HG03521 (cell line): Measurements from ENCODE around the gene OR2AG2.
"Not testable (repeated sequence)": the region's sequence is repeated elsewhere in the genome, so short reads cannot be mapped to it uniquely, and the experiment has no call there.

ENCODE experiments used
- ATAC-seq: cut with Tn5 transposase; IDR thresholded peaks from one replicate; pipeline ENCODE4 v1.9.1; 2021; ENCODE audit warnings: mild to moderate bottlenecking, moderate library complexity; ENCODE audit not compliant: unreplicated experiment

OR2AG2 gene

DNA sequence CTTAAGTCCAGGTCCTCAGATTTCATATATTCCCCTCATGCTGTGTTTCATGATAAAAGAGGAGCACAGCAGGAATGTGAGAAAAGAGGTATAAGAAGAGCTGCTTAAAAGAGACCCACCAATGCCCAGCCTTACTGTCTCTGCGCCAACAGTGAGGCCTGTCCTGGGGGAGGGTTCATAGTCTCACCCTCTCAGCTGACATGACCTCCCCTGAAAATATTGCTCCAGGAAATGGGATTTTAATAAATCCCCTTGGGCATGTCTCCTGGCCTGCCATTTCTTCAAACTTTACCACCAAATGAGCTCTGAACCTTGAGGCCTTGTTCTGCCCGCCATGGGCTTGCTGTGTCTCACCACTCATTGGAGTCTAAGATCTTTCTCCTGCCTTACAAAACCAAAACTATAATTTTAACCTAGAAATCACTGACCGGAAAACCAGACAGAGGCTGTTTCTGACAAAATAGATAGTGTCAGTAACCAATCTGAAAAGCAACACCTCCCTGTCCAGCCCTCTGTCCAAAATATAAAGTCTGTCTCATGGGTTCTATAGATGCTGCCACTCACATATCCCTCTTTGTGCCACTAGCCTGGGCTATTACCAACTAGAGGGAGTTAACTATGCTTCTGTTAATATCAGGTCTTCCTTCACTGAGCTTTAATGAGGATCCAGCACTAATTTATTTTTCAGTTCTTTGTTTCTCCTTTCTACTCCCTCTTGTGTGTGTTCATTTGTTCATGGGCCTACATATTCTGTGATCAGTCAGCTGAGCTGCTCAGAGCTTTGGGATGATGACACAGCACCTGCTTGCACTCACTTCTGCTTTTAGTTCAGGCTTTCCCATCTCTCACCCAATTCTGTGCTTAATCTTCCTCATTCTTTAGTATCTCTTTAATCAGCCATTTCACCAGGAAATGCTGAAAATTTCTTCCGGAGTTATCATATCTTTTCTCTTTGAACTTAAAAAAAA is at the start of gene OR2AG2:
Gene OR2AG2, minus strand, starts transcription at position 51 of the 968 bp plus-strand sequence. CDS start 3,019 bp downstream, outside the sequence.
- ATAC-seq, result peak; percentile 86

- ATAC-seq, result no peak
These were observed 47.2 kb upstream of the OR2AG2 start for GRCh38 chr11:6818967-6819366.

GRCh38 chr11:6817694-6818093 is 45.9 kb upstream of the OR2AG2 start:
- ATAC-seq, result no peak

GRCh38 chr11:6813656-6814055 is 41.9 kb upstream of the OR2AG2 start:
- no peak for ATAC-seq

- peak; percentile 79 for ATAC-seq
These were observed 40.7 kb upstream of the OR2AG2 start for GRCh38 chr11:6812390-6813005.

GRCh38 chr11:6801075-6801474 is 29.3 kb upstream of the OR2AG2 start:
- ATAC-seq, result not testable (repeated sequence)

- no peak for ATAC-seq
These were observed 27.6 kb upstream of the OR2AG2 start, which contains the start of gene OR6A2 for GRCh38 chr11:6799402-6799801. OR6A2 (minus strand) TSS chr11:6799689; CDS start chr11:6795708, 3,981 bp downstream.

- ATAC-seq, result no peak
These were observed 22.9 kb upstream of the OR2AG2 start for GRCh38 chr11:6794639-6795038.

DNA sequence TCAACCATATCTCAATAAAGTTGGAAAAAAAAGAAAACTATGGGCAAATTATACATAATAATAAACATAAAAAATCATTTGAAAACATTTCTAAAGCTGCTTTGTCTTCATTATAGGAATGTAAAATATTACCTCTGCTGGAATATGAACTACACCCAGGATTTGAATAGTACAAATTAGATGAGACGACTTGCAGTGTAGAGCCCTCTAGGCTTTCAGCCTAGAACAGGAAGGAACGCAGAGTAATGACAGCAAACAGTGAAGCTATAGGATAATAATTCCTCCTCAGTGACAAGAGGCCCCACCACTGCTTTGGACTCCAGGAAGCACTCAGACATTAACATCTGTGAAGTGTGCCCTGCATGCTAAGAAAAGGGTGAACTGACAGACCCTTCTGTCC is 18.8 kb upstream of the OR2AG2 start:
- no peak for ATAC-seq

DNA sequence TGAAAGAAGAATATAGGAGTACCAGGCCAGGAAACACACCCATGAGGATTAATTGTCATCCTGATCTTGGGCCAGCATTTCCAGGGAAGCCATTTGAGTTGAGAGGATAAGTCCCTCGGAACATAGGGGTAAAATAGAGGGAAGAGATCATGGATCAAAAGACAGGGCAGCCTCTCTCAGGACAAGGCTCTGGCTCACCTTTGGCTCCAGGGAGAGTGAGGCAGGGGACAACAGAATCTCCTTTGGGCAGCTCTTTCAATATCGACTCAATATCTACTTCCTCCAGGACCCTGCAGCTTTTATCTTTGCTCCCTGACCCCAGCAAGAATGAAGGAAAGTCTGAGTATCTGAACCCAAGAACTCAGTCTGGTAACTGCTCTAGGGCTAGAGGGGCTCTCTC is 10.9 kb upstream of the OR2AG2 start, which contains the start of gene OR2AG1:
Gene OR2AG1, plus strand, starts transcription at position 301 of the 400 bp plus-strand sequence. CDS start 2,018 bp downstream, outside the sequence.
- no peak for ATAC-seq

DNA sequence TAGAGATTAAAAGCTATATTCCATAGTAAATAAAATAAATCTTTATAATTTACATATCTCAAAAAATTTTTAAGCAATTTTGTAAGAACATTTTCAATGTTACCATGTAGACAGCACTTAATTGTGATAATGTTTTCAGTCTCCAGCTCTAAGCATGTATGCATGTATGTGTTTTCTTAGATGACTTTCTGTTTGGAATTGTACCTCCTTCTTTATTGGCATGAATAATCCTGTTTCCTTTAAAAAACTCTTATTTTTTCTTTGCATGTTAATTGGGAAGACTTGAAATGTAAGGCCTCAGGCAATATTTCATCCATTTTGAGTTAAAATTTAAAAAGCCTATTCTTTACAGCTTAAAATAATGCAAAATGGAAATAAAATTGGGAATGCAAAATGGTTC is 9.1 kb upstream of the OR2AG2 start:
- ATAC-seq, result no peak

- no peak for ATAC-seq
These were observed 6.7 kb upstream of the OR2AG2 start for GRCh38 chr11:6778518-6778917.

- peak; percentile 77 for ATAC-seq
These were observed 14.3 kb downstream of the OR2AG2 start for GRCh38 chr11:6757373-6757967.

DNA sequence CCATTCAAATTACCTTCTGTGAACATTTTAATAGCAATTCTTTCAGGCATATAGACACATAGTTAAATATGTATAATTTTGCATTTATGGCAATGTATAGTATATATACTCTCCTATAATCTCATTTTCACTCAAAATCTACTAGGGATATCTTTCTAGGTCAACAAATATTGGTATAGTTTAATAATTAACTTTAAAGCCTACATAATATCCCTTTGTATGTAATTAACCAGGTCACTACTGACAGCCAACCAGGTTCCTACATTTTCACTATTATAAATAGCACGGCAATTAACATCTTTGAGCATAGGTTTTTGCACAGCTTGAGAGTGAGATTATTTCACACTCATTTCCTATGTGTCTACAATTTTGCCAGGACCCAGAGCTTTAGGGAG is 15.8 kb downstream of the OR2AG2 start:
- ATAC-seq, result no peak

DNA sequence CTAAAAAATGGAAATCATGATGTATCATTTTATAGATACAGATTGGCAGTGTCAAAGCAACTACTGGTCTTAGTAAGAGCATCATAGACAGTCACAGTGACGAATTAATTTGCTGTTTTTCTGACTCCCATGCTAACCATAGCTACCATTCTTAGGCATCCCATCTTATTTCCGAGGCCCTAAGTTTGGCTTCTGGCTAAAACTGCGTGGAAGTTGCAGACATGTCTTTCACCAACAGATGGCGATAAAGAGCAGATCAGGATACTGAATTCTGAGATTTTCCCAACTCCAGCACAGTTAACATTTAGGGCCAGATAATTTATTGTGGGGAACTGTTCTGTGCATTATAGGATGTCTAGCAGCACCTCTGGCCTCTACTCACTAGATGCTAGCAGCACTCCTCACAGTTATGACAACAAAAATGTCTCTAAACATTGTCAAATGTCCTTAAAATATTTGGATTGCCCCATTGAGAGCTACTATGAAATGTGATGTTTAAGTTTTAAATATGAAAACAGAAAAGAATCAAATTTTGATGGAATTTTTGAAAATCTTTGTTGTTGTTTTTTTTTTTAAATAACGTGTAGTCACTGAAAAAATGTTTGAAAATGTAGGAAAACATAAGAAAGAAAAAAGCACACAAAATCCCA is 16.3 kb downstream of the OR2AG2 start:
- no peak for ATAC-seq

DNA sequence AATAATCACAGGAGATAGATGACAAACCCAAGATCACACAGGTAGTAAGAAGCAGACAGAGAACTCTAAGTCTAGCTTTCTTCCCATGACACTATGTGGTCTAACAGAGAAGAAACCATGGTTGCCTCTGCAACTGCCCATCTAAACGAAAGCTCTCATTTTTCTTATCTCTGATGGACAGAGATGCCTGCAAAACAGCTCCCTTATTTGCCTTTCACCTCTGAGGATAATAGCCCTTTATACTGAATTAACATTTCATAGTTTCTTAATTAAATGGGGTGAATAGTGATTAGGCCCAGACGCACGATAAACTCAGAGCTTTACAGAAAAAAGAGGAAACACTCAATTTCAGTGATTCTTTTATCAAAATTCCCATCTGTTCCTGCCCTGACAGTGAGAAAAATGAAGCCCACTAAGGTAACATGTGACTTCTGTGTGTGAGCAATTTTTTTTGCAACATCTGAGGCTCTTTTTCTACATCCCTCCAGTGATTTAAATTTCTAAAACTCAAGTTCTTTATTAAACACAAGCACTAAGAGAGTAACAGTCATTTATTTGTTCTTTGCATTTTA is 24.6 kb downstream of the OR2AG2 start:
- ATAC-seq, result no peak

DNA sequence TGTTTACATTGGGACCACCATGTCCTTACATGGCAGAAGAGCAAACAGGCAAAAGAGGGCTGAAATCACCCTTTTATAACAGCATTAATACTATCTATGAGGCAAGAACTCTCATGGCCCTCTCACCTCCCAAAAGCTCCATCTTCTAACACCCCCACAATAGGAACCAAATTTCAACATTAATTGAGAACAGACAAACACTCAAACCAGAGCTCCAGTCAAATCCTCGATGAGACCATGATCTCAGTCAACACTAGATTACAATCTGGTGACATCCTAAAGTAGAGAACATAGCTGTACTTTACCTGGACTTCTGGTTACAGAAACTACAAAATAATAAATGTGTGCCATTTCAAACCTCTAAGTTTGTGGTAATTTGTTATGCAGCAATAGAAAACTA is 25.1 kb downstream of the OR2AG2 start:
- ATAC-seq, result no peak

GRCh38 chr11:6746086-6746618 is 25.6 kb downstream of the OR2AG2 start:
- ATAC-seq, result peak; percentile 70

GRCh38 chr11:6745465-6746015 is 26.2 kb downstream of the OR2AG2 start:
- ATAC-seq, result peak; percentile 36

GRCh38 chr11:6745018-6745417 is 26.8 kb downstream of the OR2AG2 start:
- no peak for ATAC-seq
